CD4-positive, alpha-beta T cell treated with Interleukin-17A for 1 hour (primary cell): ENCODE results near the gene CERS6.

Source experiments
- DNase-seq: peaks from one replicate; pipeline ENCODE4 v3.0.0-alpha.2; 2020

The CERS6 gene

GRCh38 chr2:168679741-168680310 lies 223.8 kb downstream of the CERS6 start:
- DNase-seq = no peak

DNA sequence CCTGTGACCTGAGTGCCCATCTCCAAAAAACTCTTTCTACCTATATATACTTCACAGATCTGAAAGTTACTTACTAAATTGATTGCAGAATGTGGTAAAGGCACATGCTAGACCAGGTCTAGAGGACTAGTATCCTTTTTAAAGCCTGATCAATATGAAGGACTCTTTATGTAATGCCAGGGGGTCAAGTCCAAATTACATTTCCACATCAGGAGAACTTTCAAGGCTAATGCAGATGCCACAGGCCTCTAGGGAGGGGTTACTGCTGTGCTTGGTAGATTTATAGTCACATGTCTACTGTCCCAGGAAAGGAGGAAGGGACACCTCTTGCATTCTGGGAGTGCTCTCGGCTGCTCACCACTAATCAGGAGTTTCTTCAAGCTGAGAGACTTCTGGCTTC lies 227.9 kb downstream of the CERS6 start:
- no peak for DNase-seq

DNA sequence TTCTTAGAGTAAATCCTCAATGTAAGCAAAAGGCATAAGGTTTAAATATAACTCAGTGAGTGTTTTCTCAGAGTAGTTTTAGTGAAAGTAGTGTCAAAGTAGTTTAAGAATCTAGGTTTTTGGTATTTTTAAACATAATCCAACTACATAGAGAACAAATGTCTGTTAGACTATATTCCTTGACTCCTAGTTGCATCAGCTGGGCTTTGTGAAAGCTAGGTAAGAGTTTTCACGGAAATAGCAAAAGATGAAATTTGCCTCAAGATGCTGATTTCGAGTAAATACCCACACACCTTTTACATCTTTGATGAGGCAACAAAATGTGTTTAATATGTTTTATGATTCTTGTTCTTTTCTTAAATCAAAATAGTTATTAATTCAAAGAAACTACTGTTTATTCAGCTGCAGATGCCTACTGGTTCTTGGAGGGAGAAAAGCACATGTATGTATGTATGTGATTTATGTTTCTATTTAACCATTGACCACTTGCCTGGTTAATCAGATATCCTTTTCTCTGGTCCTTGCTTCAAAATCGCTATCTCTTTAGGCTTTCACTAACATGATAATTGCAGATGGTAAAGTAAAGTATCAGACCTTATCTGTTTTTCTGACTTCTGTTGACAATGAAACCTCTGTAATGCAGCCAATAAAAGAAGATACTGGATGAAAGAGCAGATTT lies 229.0 kb downstream of the CERS6 start:
- no peak for DNase-seq

DNA sequence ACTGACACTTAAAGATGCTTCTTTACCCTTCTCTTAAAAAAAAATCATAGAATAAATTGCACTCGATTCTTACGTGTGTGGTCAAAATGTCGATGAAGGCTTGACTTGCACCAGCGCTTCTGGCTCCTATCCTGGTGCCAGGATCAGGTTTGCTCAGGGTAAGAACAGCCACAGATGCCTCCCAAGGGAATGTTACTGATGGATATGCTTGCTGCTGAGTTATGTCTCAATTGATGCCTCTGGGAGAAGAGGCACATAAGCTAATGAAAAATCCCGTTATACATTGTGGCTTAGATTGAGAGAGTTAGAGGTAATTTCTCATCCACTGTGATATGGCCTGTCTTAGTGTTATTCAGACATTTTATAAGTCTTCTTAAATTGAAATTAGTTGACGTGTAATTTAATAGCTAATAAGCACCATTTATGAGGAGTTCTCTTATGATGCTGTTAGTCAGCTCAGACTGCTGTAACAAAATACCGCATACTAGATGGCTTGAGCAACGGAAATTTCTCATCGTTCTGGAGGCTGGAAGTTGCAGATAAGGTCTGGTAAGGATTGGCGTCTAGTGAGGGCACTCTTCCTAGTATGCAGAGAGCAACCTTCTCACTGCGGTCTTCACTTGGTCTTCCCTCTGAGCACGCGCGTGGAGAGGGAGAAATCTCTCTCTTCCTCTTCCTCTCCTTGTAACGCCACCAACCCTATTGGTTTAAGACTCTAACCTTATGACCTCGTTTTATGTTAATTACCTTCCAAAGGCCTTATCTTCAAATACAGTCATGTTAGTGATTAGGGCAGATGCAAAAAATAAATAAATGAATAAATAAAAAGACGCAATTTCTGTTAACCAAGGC lies 229.8 kb downstream of the CERS6 start:
- DNase-seq = no peak

- no peak for DNase-seq
Measured at GRCh38 chr2:168686452-168687191, 230.6 kb downstream of the CERS6 start.

DNA sequence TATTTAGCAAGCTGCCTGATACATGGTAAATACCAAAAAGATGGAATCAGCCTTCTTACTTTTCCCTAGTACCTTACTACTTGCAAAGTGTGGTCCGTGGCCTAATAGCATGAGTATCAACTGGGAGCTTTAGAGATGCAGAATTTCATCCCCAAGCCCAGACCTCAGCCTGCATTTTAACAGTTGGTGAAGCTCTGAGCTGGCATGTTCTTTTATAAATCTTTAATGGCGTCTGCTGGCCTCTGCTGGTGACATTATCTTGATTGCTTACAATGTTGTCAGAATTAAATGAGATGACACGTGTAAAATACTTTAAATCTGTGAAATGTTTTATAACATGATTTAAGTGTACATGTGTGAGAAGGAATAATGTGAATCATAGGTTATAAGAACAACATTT lies 231.2 kb downstream of the CERS6 start:
- peak; percentile 18 for DNase-seq

DNA sequence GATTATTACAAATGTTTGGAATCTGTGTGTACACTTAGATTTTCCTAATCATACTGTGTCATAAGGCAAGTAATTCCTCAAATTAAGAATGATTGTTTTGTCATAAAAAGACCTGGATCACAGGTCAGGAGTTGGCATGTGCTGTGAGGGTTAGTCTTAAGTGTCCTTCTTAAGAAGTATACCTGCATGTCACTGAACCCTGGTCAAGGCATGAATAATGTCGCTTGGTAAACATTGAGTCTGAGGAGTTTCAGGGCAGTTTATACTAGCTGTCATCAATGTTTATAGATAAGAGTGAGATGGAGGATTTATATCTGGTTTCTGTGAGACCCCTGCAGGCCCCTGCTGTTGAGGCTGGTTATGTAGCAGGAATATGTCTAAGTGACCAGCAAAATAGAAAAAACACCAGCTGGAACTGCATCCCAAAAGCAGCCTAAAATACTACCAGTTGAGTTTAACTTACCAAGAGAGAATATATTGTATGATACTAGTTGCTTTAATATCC lies 234.4 kb downstream of the CERS6 start:
- no peak for DNase-seq

DNA sequence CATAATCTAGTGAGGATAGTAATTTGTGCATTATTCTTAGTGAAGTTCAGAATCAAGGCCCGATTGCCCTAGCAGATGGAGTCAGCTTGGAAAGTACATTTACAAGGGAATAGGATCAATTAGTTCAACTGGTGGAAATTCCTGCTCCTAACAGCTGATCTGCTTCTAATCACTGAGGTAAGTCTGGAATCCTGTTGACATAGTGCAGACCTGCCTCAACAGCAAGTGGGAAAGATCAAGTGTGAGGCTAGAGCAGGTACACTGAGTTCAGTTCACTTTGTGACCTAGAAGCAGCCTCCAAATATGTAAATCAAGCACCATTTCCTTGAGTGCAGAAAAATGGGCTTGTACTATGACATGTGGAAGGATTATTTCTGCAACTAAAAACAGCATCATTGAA lies 235.1 kb downstream of the CERS6 start:
- no peak for DNase-seq

DNA sequence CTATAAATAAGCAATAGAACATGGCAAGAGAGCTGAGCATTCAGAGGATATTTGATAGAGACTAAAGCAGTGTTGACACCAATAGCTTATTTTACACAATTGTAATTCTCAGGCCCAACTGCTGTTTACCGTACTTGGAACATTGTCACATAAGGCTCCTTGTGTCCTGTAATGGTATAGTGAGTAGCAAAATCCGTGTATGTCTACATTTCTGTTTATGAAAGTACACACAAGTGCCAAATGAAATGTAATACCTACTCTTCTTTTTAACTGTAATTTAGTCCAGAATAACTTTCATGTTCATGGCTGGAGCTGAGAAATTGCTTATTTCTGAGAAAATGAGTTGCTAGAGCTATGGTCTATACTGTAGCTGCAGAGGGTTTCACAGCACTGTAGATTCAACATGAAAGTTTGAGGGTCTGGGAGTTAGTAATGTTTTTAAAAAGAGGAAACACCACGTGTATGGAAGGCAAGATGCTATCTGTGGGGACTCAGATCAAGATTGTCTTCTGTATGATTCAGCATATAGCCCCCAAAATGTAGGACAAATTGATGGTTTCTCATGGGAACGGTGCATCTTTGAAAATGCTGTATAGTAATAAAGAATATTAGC lies 236.2 kb downstream of the CERS6 start:
- no peak for DNase-seq

GRCh38 chr2:168694173-168694572 lies 238.1 kb downstream of the CERS6 start:
- DNase-seq = no peak

DNA sequence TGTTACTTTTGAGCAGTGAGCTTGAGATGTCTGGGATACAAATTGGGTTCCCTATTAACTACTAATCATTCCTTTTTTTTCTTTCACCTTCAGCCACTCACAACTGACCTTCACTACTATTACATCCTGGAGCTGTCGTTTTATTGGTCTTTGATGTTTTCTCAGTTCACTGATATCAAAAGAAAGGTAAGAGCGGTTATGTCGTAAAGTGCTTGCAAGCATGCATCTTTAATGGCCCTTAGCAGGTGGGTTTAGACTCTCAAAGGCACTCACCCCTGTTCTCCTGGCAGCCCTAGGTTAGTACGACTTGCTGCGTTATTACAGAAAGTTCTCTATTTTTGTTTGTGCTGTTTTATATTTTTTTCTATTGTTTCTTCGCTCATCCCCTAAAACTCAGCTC lies 238.8 kb downstream of the CERS6 start:
- no peak for DNase-seq

- no peak for DNase-seq
Measured at GRCh38 chr2:168697668-168698121, 241.6 kb downstream of the CERS6 start.

GRCh38 chr2:168698969-168699368 lies 242.9 kb downstream of the CERS6 start:
- no peak for DNase-seq

GRCh38 chr2:168699844-168700417 lies 243.9 kb downstream of the CERS6 start:
- DNase-seq = no peak

- DNase-seq = no peak
Measured at GRCh38 chr2:168700615-168701245, 244.7 kb downstream of the CERS6 start.

DNA sequence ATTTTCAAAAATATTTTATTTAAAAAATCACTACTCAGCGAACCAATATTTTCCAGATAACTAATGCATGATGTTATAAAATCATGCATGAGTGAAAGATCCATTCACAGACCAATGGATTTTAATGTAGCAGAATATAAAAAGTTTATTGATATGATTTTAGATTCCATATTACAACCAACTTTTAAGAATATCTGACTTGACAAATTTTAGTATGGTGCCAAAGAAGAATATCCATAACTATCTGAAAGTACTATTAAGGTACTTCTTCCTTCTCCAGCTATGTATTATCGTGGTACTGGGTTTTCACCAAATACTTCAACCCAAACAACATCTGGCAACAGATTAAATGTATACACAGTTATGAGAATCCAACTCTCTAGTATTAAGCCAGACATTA lies 246.5 kb downstream of the CERS6 start:
- DNase-seq = no peak

GRCh38 chr2:168703926-168704325 lies 247.9 kb downstream of the CERS6 start:
- DNase-seq = no peak

DNA sequence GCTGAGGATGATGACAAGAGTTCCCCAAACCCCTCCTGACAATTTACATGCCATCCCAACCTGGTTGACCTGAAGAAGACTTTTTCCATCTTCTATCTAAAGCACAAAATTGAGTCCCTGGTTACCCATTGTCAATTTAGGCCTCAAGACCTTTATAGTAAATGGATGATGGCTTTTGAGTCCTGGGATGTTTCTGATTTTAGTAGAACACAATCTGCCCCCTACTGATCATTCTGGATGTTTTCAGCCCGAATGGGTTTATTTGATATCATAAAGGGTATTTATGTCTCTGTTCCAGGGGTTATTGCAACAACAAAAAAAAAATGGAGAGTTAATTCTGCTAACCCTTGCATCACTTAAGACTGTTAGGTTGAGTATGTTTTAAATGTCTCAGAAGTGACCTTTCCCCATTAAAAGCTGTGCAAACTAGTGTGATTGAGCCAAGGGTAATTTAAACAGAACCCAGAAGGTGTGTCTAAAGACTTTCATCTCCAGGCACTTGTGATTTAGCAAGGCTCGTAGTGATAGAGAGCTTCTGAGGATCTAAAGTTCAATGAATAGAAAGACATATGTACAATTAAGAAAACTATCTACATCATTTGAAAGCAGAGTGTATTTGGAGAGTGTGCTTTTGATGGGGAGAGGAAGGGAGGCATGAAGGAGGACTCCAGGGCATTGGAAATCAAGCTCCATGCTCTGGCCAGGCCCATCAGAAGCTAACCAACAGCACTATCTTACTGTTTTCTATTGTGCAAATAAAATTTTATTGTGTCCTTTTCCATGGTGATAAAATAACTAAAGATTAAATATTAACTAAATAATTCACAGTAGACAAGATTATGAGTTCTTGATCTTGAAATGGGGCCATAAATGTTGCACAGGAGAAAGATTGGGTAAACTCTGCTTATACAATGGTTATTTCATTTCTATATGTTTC lies 249.7 kb downstream of the CERS6 start:
- DNase-seq = peak; percentile 15

GRCh38 chr2:168706806-168707205 lies 250.7 kb downstream of the CERS6 start:
- DNase-seq = no peak

DNA sequence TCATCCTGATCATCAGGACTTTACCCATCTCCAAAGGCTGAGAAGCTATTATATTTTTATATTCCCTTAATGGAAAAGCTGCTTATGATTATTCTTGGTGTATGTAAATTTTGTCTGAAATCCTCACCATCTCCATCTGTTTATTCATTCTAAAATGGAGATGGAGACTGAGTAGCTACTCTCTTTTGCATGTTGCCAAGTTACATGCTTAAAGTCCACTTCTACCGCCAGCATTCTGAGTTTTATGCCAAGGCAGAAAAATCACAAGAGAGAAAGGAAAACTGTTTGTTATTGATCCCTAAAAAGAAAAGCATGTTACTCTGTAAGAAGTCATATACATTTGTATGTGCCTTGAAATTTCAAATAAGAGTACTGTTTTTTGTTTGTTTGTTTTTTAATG lies 252.0 kb downstream of the CERS6 start:
- no peak for DNase-seq
